NCI-H2196 (cell line): Measurements from ENCODE around the gene CKMT2.

ENCODE experiments used
- DNase-seq: peaks from one replicate; lab custom pipeline; 2025; ENCODE audit not compliant: unreplicated experiment; lab: John Stamatoyannopoulos, UW

Gene CKMT2

GRCh38 chr5:81302596-81302995, 69.5 kb downstream of the CKMT2 start:
- no peak for DNase-seq

- no peak for DNase-seq
Measured at GRCh38 chr5:81303563-81303962, 70.4 kb downstream of the CKMT2 start.

- no peak for DNase-seq
Measured at GRCh38 chr5:81305785-81306184, 72.7 kb downstream of the CKMT2 start.

GRCh38 chr5:81308836-81309235, 75.7 kb downstream of the CKMT2 start:
- DNase-seq, result no peak

- DNase-seq, result no peak
Measured at GRCh38 chr5:81310402-81311063, 77.4 kb downstream of the CKMT2 start.

GRCh38 chr5:81313278-81313677, 80.2 kb downstream of the CKMT2 start:
- no peak for DNase-seq

- no peak for DNase-seq
Measured at GRCh38 chr5:81313686-81314085, 80.6 kb downstream of the CKMT2 start.

GRCh38 chr5:81314581-81314980, 81.5 kb downstream of the CKMT2 start:
- DNase-seq, result no peak

- DNase-seq, result no peak
Measured at GRCh38 chr5:81315336-81315735, 82.2 kb downstream of the CKMT2 start.

- no peak for DNase-seq
Measured at GRCh38 chr5:81315830-81316229, 82.7 kb downstream of the CKMT2 start.
